ENCODE results near the gene UBL4A.
"Not testable (repeated sequence)": the region's sequence is repeated elsewhere in the genome, so short reads cannot be mapped to it uniquely, and the experiment has no call there.

UBL4A gene

DNA sequence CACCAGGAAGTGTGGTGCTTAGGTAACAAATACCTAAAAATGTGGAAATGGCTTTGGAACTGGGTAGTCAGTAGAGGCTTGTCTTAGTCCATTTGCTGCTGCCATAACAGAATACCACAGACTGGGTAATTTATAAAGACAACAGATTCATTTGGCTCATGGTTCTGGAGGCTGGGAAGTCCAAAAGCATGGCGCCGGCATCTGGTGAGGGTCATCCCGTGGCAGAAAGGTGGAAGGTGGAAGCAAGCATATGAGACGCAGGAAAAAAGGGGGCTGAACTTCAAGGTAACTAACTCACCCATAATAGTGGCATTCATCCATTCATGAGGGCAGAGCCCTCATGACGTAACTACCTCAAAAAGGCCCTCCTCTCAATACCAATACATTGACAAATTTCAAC is 23.0 kb upstream of the UBL4A start:
- FAIRE-seq: no peak
- no peak for DNase-seq (ENCODE audit: low spot score)

- DNase-seq (ENCODE audit: low spot score) (no peak), FAIRE-seq (no peak)
Observed at GRCh38 chrX:154508384-154508745, 21.9 kb upstream of the UBL4A start.

DNA sequence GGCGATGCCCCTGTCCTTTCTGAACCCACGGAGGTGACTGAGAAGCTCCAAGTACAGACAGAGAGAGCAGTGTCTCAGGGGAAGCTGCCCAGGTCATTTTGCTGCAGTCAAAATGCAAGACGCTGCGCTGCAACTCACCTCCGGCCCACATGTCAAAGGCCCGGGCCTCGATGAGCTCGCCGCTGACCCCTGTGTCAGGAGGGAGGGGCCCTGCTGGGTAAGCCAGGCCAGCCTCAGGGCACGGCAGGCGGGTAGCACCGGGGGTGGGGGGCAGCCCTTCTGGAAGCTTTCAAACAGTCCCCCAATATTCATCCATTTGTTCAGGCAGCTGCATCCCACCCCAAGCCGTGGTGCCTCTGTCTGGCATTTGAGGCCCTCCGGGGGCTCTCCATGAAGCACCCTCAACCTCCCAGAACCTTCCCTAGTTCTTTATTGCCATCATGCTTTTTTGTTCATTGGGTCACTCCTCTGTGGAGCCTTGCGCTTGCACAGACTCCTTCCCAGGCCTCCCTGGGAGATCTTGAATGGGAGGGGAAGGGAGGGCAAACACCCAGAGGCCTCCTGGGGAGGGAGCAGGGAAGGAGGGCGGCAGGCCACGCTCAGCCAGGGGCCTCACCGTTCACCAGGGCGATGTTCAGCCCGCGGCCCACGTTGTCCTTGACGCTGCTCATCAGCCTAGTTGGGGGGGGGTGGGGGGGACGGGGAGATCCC is 21.4 kb upstream of the UBL4A start:
- FAIRE-seq: no peak
- no peak for DNase-seq (ENCODE audit: low spot score)

GRCh38 chrX:154506483-154507332 is 20.3 kb upstream of the UBL4A start:
- no peak for FAIRE-seq
- no peak for DNase-seq (ENCODE audit: low spot score)

DNA sequence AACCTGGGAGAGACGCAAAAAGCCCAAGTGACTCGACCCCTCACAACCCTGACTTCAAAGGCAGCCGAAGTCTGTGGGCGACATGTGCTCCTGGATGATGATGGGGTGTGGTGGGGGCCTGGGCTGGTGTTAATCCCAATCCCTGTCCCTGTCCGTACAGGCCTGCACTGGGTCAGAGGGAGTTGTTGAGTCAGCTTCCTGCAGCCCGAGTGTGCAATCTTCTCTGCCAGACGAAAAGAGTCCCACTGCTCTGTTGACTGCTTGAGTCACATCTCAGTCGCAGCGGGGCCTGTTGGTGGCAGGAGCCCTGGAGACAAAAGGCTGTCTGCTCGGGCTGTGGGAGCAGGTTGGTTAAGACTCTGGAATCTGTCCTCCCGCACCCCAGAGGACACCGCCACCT is 19.3 kb upstream of the UBL4A start:
- FAIRE-seq: no peak

GRCh38 chrX:154502989-154503388 is 16.6 kb upstream of the UBL4A start:
- DNase-seq (ENCODE audit: low spot score) (no peak), FAIRE-seq (peak; percentile 17)

More for the DNA sequence above, 19.3 kb upstream of the UBL4A start:
- no peak for DNase-seq (ENCODE audit: low spot score)

DNA sequence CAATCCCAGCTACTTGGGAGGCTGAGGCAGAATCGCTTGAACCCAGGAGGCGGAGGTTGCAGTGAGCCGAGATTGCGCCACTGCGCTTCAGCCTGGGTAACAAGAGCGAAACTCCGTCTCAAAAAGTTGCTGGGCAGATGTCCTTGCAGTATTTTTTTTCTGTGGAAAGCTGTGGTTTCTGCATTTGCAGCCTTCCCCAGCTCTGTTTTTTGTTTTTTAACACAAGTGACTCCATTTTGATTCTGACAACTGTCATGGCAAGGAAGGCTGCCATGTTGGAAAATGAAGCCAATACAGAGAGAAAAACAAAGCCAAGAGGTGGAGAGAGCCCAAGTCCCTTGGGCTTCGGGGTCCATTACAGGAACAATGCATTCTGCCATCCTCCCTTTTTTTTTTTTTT is 15.7 kb upstream of the UBL4A start:
- no peak for FAIRE-seq

GRCh38 chrX:154501423-154501822 is 15.0 kb upstream of the UBL4A start:
- not testable (repeated sequence) for DNase-seq (ENCODE audit: low spot score); FAIRE-seq

More for the DNA sequence above, 15.7 kb upstream of the UBL4A start:
- no peak for DNase-seq (ENCODE audit: low spot score)

DNA sequence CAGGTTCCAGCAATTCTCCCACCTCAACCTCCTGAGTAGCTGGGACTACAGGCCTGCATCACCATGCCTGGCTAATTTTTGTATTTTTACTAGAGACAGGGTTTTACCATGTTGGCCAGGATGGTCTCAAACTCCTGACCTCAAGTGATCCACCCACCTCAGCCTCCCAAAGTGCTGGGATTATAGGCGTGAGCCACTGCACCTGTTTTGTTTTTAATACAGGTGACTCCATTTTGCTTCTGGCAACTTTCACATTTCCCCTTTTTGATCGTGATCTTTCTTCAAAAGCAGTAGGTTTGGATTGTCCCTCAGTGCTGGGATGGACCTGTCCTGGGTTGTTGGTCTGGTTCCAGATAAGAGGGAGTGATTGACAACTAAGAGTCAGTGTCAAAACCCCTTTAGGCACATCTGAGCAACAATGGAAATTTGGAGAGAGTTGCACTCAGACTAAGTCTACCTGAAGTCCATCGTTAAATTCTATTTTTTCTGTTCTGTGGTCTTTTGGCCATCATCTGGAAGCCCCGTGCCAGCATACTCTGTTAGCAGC is 10.2 kb upstream of the UBL4A start:
- not testable (repeated sequence) for DNase-seq (ENCODE audit: low spot score); FAIRE-seq

GRCh38 chrX:154495472-154495922 is 9.1 kb upstream of the UBL4A start:
- FAIRE-seq (no peak), DNase-seq (ENCODE audit: low spot score) (no peak)

DNA sequence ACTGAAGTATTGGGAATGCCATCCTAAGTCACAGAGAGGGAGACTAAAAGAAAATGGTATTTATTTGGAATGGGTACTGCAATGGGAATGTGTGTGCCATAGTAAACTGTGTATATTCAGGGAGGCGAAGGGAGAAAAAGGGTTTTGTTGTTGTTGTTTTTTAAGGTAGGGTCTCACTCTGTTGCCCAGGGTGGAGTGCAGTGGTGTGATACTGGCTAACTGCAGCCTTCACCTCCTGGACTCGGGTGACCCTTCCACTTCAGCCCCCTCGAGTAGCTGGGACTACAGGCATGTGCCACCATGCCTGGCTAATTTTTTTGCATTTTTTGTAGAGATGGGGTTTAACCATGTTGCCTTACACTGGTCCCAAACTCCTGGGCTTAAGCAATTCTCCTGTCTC is 8.3 kb upstream of the UBL4A start:
- FAIRE-seq (peak; percentile 37), DNase-seq (ENCODE audit: low spot score) (no peak)

DNA sequence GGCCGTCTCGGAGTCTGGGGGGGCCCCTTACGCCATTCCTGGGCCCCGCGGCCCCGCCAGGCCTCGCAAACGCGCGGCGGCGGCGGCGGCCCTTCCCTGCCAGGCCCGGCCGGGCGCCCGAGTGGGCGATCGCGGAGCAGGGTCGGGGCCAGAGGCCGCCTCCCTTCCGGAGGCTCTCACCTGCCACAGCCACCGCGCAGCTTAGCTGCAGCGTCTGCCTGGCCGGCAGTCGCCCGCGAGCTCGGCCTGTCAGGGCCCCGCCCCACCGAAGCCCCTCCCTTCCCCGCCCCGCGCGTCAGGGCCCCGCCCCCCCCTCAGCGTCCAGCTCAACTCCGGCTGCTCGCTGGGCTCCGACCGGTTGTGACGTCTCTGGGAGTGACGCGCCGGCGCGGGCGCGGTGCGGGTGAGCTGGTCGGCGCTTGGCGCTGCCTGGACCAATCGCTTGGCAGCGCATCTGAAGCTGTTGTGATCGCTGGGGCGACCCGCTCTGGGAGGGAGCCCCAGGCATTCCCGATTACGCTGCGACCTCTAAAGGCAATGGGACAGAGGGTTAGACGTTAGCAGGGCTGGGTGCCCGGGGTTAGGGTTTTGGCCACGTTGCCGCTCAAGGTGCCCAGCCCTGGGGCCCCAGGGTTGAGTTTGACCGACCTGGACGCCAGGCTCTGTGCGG is 4.1 kb upstream of the UBL4A start, which contains the start of gene SLC10A3:
TSS of gene SLC10A3 (minus strand) at position 216 of the 670 bp plus-strand sequence. CDS start 1,689 bp downstream, outside the sequence.
- FAIRE-seq (no peak), DNase-seq (ENCODE audit: low spot score) (peak; percentile 95)

DNA sequence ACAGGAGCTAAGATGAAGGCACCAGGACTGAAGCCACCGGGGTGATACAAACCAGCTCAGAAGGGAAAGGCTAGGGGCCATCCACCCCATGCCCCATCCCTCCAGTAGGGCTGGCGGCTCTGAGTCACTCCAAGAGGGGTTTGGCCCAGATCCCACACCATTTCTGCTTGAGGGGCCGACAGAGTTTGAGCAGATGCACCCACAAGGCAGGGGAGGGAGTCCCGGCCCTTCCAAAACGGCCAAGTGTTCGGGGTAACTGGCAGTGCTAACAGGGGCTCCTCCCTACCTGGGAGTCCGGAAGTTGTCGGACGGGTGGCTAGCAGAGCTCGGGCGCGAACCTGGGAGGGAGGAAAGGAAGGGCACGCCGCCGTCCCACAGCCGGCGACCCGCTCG is 3.6 kb upstream of the UBL4A start:
- DNase-seq (ENCODE audit: low spot score) (peak; percentile 37), FAIRE-seq (no peak)

GRCh38 chrX:154489182-154489581 is 2.8 kb upstream of the UBL4A start:
- FAIRE-seq (no peak), DNase-seq (ENCODE audit: low spot score) (no peak)

DNA sequence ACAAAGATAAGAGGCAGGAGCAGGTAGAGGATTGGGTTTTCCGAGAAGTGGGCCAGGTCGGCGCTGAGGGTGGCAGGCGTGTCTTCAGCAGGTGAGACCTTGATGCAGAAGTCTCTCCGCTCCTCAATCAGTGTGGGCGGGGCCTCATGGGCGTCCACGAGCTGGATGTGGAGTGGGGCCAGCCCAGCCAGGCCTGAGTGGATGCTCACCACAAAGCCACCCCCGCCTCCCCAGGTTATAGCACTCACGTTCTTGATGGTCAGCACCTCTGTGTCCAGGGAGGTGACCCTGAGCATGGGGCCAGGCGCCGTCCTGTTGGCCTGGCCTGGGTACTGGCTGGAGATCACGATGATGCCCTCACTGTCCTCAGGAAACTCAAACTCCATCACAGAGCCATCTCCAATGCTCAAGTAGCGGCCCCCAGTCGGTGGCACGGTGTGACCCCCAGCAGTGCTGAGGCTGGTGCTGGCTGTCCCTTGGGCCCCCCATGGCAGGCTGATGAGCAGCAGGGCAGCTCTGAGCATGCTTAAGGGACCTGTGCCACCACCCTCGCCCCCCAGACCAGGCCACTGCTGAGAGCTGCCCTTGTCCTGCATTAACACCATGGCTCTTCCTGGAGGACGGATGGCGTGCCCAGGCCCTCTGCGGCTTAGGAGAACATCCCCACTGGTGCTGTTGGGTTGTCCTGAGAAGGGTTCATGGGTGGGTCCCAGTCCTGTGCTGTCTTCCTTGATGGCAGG is 2.1 kb upstream of the UBL4A start:
- DNase-seq (ENCODE audit: low spot score): no peak
- peak; percentile 5 for FAIRE-seq

DNA sequence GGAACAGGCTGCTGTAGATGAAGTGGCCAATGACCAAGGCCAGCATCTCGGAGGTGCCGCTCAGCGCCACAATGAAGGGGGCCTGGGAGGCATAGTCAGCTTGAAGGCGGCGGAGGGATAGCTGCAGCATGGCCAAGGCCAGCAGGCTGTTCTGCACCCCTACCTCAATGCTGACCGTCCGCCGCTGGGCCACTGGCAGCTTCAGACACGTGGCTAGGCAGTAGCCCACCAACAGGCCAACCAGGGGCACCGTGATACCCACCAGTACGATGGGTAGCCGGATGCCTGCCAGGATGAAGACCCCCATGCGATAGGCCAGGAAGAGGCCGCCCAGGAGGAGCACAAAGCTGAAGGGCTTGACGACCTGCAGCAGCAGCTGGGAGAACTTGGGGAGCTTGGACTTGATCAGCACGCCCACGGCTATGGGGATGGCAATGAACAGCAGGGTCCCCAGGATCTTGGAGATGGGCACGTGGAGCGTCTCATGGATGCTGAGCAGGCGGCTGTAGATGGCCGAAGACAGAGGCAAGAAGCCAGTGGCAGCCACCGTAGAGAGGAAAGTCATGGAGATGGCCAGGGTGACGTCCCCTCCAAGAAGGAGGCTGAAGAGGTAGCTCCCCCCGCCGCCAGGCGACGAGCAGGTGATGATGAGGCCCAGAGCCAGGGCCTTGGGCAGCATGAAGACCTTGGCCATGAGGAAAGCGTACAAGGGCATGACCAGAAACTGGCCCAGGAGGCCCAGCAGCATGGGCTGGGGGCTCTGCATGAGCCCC is 1.3 kb upstream of the UBL4A start:
- no peak for FAIRE-seq
- no peak for DNase-seq (ENCODE audit: low spot score)

DNA sequence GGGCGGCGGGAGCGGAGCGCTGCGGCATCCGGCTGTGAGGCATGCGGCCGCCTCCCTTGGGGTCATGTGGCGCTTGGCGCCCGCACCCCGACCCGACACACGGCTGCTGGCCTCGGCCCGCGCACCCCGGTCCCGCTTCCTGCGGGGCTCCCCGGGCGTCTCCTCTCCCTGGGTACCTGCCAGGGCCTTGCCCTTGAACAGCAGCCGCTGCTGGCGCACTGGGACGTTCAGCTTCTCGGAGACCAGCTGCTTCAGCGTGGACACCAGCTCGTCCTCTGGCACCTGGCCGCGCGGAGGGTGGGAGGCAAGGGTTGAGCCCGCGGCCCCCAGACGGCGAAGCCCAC is 391 bp downstream of the UBL4A start:
- DNase-seq (ENCODE audit: low spot score) (peak; percentile 17), FAIRE-seq (no peak)

DNA sequence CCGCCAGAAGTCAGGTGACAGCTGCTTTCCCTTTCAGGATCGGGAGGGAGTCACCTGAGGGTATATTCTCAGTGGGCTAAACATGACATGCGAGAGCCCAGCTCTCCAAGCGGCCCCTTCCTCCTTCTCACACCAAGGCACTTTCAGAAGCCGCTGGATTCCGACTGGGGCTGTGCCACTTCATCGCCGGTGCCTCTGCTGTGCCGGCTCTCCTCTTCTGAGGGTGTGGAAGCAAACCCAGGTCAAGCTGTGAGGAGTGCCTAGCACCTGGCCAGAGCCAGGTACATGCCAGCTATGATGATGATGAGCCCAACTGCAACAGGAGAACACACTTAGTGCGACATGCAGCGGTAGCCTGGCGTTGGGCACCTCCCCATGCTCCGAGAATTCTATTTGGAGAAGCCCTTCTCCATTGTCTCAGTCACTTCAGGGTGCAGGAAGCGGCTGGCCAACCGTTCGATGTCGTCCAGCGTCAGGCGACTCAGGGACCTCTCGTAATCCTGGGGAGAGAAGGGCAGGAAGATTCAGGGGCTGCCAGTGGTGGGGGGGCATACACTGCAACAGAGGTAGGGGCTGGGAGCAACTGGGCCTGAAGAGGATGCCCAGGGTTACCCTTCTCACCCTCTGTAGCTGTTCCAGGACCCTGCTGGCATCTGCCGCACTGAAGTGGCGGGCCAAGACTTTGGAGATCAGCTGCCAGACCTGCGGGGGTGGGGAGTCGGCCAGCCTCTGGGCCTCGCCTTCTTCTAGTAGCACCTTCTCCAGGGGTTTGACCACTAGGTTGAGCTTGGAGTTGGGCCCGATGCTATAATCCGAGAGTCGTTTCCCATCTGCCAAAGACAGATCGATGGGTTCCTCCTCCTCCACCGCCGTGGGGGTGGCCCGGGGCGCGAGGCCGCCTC is 1.0 kb downstream of the UBL4A start:
- FAIRE-seq (no peak), DNase-seq (ENCODE audit: low spot score) (no peak)
